Heart right ventricle (tissue), 16 donors: ENCODE data around the gene STRADA. TPM values are rescaled to one million over a fixed set of nuclear protein-coding genes. Genes with fewer than 3 reads are reported as not detected.

ENCODE experiments used
- ATAC-seq, 8 donors: fragments of 200-7000 bp; cut with Tn5 transposase; one replicate each; pipeline ENCODE4 v1.9.1; 2020; ENCODE audit warnings: mild to moderate bottlenecking in 8 of 8, moderate library complexity in 8 of 8, moderate number of reproducible peaks in 1 of 8
- DNase-seq, 2 donors: peaks; one replicate each; pipeline ENCODE4 v3.0.0-alpha.2; 2020
- H3K27ac ChIP-seq, 10 donors: fragments of 200-600 bp; sonication (generic) in 2 of 10; one replicate each; pipeline versions ENCODE4 v1.5.0 to v1.8.0; 2020 to 2022; ENCODE audit warnings: mild to moderate bottlenecking in 3 of 10
- H3K27me3 ChIP-seq, 7 donors: fragments of 200-600 bp; one replicate each; pipeline ENCODE4 v1.8.0; 2021 to 2022; ENCODE audit warnings: mild to moderate bottlenecking in 2 of 7
- H3K36me3 ChIP-seq, 9 donors: fragments of 200-600 bp; sonication (generic) in 1 of 9; one replicate each; pipeline versions ENCODE4 v1.5.0 to v1.8.0; 2020 to 2022; ENCODE audit warnings: mild to moderate bottlenecking in 2 of 9
- H3K4me1 ChIP-seq, 9 donors: fragments of 200-600 bp; sonication (generic) in 1 of 9; one replicate each; pipeline versions ENCODE4 v1.5.0 to v1.8.0; 2020 to 2022; ENCODE audit warnings: mild to moderate bottlenecking in 4 of 9
- H3K4me3 ChIP-seq, 10 donors: fragments of 200-600 bp; sonication (generic) in 2 of 10; one replicate each; pipeline versions ENCODE4 v1.5.0 to v1.8.0; 2020 to 2022; ENCODE audit warnings: mild to moderate bottlenecking in 7 of 10, moderate library complexity in 2 of 10
- H3K9me3 ChIP-seq, 11 donors: fragments of 200-600 bp in 10 of 11; sonication (generic) in 2 of 11; one replicate each; pipeline versions ENCODE4 v1.5.0 to v1.8.0; 2013 to 2022; ENCODE audit warnings: mild to moderate bottlenecking in 2 of 11, control low read depth in 1 of 11, moderate library complexity in 1 of 11
- CTCF ChIP-seq, 9 donors: fragments of 200-600 bp; sonication (generic) in 2 of 9; IDR thresholded peaks; one replicate each; pipeline versions ENCODE4 v1.5.0 to v1.8.0; 2021 to 2022; ENCODE audit warnings: antibody characterized with exemption in 9 of 9, mild to moderate bottlenecking in 5 of 9, moderate library complexity in 1 of 9
- WGBS, 2 donors: extraction: QIAGEN DNeasy Blood & Tissue Kit; methylation state at CpG; one replicate each; pipeline ENCODE4 v1.1.7; 2013; ENCODE audit warnings: inconsistent platforms in 1 of 2; 5-methylcytosine and 5-hydroxymethylcytosine counted together
- intact Hi-C, 10 donors: fragments of 100-400 bp; cut with DNase I; formaldehyde crosslinking; loops; one replicate each; pipeline versions ENCODE4 v1.11.1 to v1.14.2; 2022
- polyA plus RNA-seq, 2 donors: library from polyadenylated mRNA; stranded (reverse); fragments of 200-250 nt; gene quantifications; one replicate each; pipeline ENCODE4 v1.2.3, GENCODE V29; 2013
- total RNA-seq, 10 donors: library from RNA; stranded (reverse); fragmentation: NEBNext Ultra II Directional in 3 of 10; extraction: Animal tissue kit (Norgen Biotek cat#: 25700) in 3 of 10; gene quantifications; one replicate each; pipeline versions ENCODE4 v1.2.1 to v1.2.4, GENCODE V29; 2021 to 2023
- donor health status: Arrhythmogenic right ventricular cardiomyopathy.
- donor health status: ischemic (EF 13 %, LVEDD 7.1; RV severe dilation, severe dysfunction).
- donor health status: healthy with polysubstance abuse.
- donor health status: DM: no; HTN: yes; CAD: no.
- donor health status: DM: no; HTN: no; CAD: no.
- donor health status: ischemic (EF 25% LVEDD 6.9; RV normal size, moderate dysfunction).
- donor health status: ischemic (EF 25% LVEDD 5.7; RV mildly dilated, moderate dysfunction).
- donor health status: healthy.
- donor health status: DM: yes; HTN: yes; CAD: no.
- donor health status: Ischemic cardiomyopathy.
- donor health status: ischemic (EF 35%, LVEDD 5.7; RV mildly dilated, moderate dysfunction).
- donor health status: nonischemic (EF 11% LVEDD 7.7; RV severe dilation, severe dysfunction).
- donor health status: DM: yes; HTN: yes; CAD: no.
- donor health status: PGD.
- donor health status: ischemic (EF 29% LVEDD 5.4; RV normal size, mild dysfunction).
- donor health status: nonischemic (EF 23%, LVEDD 6.1; RV moderate dilation, normal function).

The STRADA gene
- total and polyA plus RNA-seq, 12 donors: 12.2 to 30.0 (median 17.7) TPM

GRCh38 chr17:63754046-63754445 lies 12.4 kb upstream of the STRADA start:
- H3K27ac ChIP-seq: peak overlapping the region in 1 of 10 donors; percentile 44
- no peak overlapping the region for H3K4me3 ChIP-seq
- H3K36me3 ChIP-seq: peaks cover 0 to 100% (median 60%) of the 10 kb centered on the region in 9 donors
- intact Hi-C loops: no loop called here
- WGBS, 2 donors: 94 to 99% methylated on average over 3 of the region's 3 CpGs
- TF ChIP-seq CTCF (IDR thresholded peaks at IDR 0.05): no peak
- DNase-seq: no peak
- no peak for ATAC-seq
- H3K9me3 ChIP-seq: no peaks in the 10 kb centered on the region
- H3K27me3 ChIP-seq: no peaks in the 10 kb centered on the region
- peaks cover 0 to 30% (median 0%) of the 10 kb centered on the region in 9 donors for H3K4me1 ChIP-seq

- H3K27me3 ChIP-seq: no peaks in the 10 kb centered on the region
- intact Hi-C loops: no loop called here
Measured at GRCh38 chr17:63753215-63753614, 11.6 kb upstream of the STRADA start.

GRCh38 chr17:63752707-63753106 lies 11.1 kb upstream of the STRADA start:
- intact Hi-C loops: no loop called here
- ATAC-seq (no peak), DNase-seq (no peak)
- H3K27ac ChIP-seq: no peak overlapping the region
- peaks cover 0 to 100% (median 65%) of the 10 kb centered on the region in 9 donors for H3K36me3 ChIP-seq
- 91 to 94% methylated on average over 1 of the region's 1 CpG for WGBS, 2 donors
- no peak for TF ChIP-seq CTCF (IDR thresholded peaks at IDR 0.05)
- H3K4me3 ChIP-seq: no peak overlapping the region
- peaks cover 0 to 27% (median 0%) of the 10 kb centered on the region in 9 donors for H3K4me1 ChIP-seq
- no peaks in the 10 kb centered on the region for H3K27me3 ChIP-seq
- no peaks in the 10 kb centered on the region for H3K9me3 ChIP-seq

More at GRCh38 chr17:63753215-63753614, 11.6 kb upstream of the STRADA start:
- 94% methylated on average over 1 of the region's 1 CpG for WGBS, 2 donors
- Histone ChIP-seq H3K9me3 (no peaks in the 10 kb centered on the region), H3K36me3 (peaks cover 0 to 100% (median 67%) of the 10 kb centered on the region in 9 donors), H3K27ac (peak overlapping the region in 1 of 10 donors; percentile 44), H3K4me1 (peaks cover 0 to 30% (median 0%) of the 10 kb centered on the region in 9 donors), H3K4me3 (no peak overlapping the region)
- TF ChIP-seq CTCF (IDR thresholded peaks at IDR 0.05): no peak
- no peak for DNase-seq
- ATAC-seq: no peak

GRCh38 chr17:63751806-63752205 lies 10.2 kb upstream of the STRADA start:
- no peak for TF ChIP-seq CTCF (IDR thresholded peaks at IDR 0.05)
- peak overlapping the region in 1 of 10 donors; percentile 17 for H3K4me3 ChIP-seq
- H3K9me3 ChIP-seq: no peaks in the 10 kb centered on the region
- ATAC-seq (no peak), DNase-seq (no peak)
- WGBS, 2 donors: 67 to 69% methylated on average over 8 of the region's 8 CpGs
- intact Hi-C loops: no loop called here
- peak overlapping the region in 1 of 10 donors; percentile 39 for H3K27ac ChIP-seq
- H3K4me1 ChIP-seq: peaks cover 0 to 20% (median 0%) of the 10 kb centered on the region in 9 donors
- no peaks in the 10 kb centered on the region for H3K27me3 ChIP-seq
- peaks cover 0 to 100% (median 73%) of the 10 kb centered on the region in 9 donors for H3K36me3 ChIP-seq
